AG04449 (cell line): ENCODE measurements around the gene SPAG8.
A peak's percentile ranks its signal among the peaks of the same experiment; 100 is the strongest.

Experiments
- CTCF ChIA-PET: fragments of 350-600 bp; formaldehyde crosslinking; extraction: SDS; loops from one replicate; lab custom pipeline; 2021; ENCODE audit warnings: antibody characterized with exemption; lab: Yijun Ruan, JAX
- POLR2A ChIA-PET: fragments of 400-600, 350-600 bp; formaldehyde crosslinking; extraction: SDS; loops from one replicate; lab custom pipeline; 2020; ENCODE audit warnings: antibody characterized with exemption, inconsistent platforms; lab: Yijun Ruan, JAX
- DNase-seq: peaks from one replicate; pipeline ENCODE4 v3.0.0-alpha.2; 2010; ENCODE audit warnings: low read depth, low spot score
- H3K4me3 ChIP-seq: 2 replicates; pipeline ENCODE4 v1.5.1; 2011; ENCODE audit warnings: low read depth, mild to moderate bottlenecking, control low read depth, low read length
- TF ChIP-seq, protein P1 (sequence below): IDR thresholded peaks from one replicate; pipeline ENCODE4 v1.5.1; 2011; ENCODE audit warnings: mild to moderate bottlenecking, moderate library complexity, low read length, control low read depth, inconsistent platforms; ENCODE audit not compliant: insufficient read depth; ENCODE audit errors: missing control alignments

SPAG8 gene

GRCh38 chr9:35847792-35848572 is 35.9 kb upstream of the SPAG8 start:
- no peak overlapping the region for H3K4me3 ChIP-seq
- CTCF ChIA-PET: interaction anchor here (0.9 to 2.6 kb wide), 4 partner anchors 10 to 34 kb away, joined by 4 to 15 read pairs (median 4); no protein-coding TSS in a partner anchor
- TF ChIP-seq, protein P1, sequence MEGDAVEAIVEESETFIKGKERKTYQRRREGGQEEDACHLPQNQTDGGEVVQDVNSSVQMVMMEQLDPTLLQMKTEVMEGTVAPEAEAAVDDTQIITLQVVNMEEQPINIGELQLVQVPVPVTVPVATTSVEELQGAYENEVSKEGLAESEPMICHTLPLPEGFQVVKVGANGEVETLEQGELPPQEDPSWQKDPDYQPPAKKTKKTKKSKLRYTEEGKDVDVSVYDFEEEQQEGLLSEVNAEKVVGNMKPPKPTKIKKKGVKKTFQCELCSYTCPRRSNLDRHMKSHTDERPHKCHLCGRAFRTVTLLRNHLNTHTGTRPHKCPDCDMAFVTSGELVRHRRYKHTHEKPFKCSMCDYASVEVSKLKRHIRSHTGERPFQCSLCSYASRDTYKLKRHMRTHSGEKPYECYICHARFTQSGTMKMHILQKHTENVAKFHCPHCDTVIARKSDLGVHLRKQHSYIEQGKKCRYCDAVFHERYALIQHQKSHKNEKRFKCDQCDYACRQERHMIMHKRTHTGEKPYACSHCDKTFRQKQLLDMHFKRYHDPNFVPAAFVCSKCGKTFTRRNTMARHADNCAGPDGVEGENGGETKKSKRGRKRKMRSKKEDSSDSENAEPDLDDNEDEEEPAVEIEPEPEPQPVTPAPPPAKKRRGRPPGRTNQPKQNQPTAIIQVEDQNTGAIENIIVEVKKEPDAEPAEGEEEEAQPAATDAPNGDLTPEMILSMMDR: no peak
- peak; percentile 78 for DNase-seq
- POLR2A ChIA-PET: interaction anchor here (0.7 to 1.3 kb wide), 2 partner anchors 13 to 36 kb away, joined by 3 to 5 read pairs; partner anchors contain the start of gene SPAG8

GRCh38 chr9:35845824-35846771 is 34.0 kb upstream of the SPAG8 start:
- CTCF ChIA-PET: interaction anchor here (0.6 to 3.1 kb wide), 10 partner anchors 10 to 269 kb away, joined by 3 to 12 read pairs (median 6); partner anchors contain the start of gene HINT2
- no peak overlapping the region for H3K4me3 ChIP-seq
- DNase-seq: no peak
- TF ChIP-seq, protein P1: no peak
- POLR2A ChIA-PET: no interaction called here

- TF ChIP-seq, protein P1: no peak
- CTCF ChIA-PET: interaction anchor here (0.6 to 3.1 kb wide), 8 partner anchors 9 to 55 kb away, joined by 3 to 12 read pairs (median 8); partner anchors contain the start of gene HINT2
- POLR2A ChIA-PET: no interaction called here
- no peak for DNase-seq
- H3K4me3 ChIP-seq: no peak overlapping the region
Measured at GRCh38 chr9:35844628-35845270, 32.7 kb upstream of the SPAG8 start.

DNA sequence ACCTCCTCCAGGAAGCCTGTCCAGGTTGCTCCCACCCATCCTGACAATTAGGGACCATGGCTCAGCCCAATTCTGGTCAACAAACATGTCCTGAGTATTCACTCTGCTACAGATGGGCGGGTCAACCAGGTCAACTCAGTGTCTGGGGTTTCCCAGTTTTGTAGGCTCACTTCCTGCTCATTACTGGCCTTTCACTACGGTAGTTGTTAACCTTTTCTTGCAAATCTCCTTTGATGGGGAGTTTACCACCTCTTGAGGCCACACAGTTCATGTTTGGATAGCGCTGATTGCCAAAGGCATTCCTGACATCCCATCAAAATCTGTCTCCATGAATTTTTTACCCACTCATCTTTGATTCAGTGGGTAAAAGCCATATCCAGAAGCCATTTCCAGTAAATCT is 30.7 kb upstream of the SPAG8 start:
- no peak overlapping the region for H3K4me3 ChIP-seq
- CTCF ChIA-PET: interaction anchor here (0.9 to 10.0 kb wide), 3 partner anchors 12 to 29 kb away, joined by 3 to 106 read pairs (median 5); partner anchors contain the start of genes FAM221B and TMEM8B
- DNase-seq: no peak
- TF ChIP-seq, protein P1: no peak
- POLR2A ChIA-PET: no interaction called here

DNA sequence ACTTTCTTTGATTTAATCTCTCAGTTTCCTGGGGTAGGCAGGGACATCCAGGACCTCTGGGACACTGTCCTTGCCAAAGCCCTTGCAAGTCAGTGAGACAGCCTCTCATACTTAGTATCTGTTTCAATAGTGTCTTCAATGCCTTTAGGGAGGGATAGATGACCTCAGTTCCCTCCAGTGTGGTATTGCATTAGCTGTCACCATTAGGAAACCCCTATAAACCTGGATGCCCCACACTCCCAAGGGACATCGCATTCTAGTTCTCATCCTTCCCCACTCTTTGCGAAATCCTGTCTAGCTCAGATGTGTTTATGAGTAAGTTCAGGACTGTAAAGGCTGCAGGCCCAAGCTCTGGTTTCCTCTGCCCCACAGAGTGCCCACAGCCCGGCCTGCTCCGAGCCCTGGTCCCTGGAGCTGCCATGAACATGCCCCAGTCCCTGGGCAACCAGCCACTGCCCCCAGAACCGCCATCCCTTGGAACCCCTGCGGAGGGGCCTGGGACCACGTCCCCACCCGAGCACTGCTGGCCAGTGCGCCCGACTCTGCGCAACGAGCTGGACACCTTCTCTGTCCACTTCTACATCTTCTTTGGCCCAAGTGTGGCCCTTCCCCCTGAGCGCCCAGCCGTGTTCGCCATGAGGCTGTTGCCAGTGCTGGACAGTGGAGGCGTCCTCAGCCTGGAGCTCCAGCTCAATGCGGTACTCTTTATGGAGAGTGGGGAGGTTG is 30.1 kb upstream of the SPAG8 start:
- POLR2A ChIA-PET: no interaction called here
- no peak overlapping the region for H3K4me3 ChIP-seq
- no peak for DNase-seq
- CTCF ChIA-PET: interaction anchor here (0.9 to 10.0 kb wide), 6 partner anchors 9 to 52 kb away, joined by 3 to 106 read pairs (median 4); partner anchors contain the start of genes FAM221B and TMEM8B
- TF ChIP-seq, protein P1: no peak
